HG03175 (cell line): Measurements from ENCODE around the gene ESRRA.

Source experiments
- ATAC-seq: cut with Tn5 transposase; IDR thresholded peaks from one replicate; pipeline ENCODE4 v1.9.1; 2021; ENCODE audit warnings: mild to moderate bottlenecking, moderate library complexity; ENCODE audit not compliant: unreplicated experiment

ESRRA gene

GRCh38 chr11:64327375-64327774 lies 22.1 kb downstream of the ESRRA start:
- ATAC-seq: no peak

- ATAC-seq: no peak
Measured at GRCh38 chr11:64327993-64328392, 22.7 kb downstream of the ESRRA start.

GRCh38 chr11:64330888-64331287 lies 25.6 kb downstream of the ESRRA start:
- no peak for ATAC-seq

GRCh38 chr11:64331569-64332371 lies 26.4 kb downstream of the ESRRA start:
- ATAC-seq: peak; percentile 59

DNA sequence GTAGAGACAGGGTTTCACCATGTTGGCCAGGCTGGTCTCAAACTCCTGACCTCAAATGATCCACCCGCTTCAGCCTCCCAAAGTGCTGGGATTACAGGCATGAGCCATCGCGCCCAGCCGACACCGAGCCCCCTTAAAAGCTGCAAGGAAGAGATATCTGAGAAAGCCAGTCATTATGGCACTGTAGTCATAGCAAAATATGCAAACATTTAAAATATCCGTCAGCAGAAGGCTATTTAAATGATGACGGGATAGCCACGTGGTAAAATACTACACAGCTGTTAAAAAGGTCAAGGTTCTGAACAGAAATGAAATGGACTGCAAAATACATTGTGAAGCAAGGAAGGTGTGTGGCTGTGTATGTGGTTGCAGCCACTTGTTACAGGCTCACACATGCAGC lies 28.2 kb downstream of the ESRRA start:
- no peak for ATAC-seq

DNA sequence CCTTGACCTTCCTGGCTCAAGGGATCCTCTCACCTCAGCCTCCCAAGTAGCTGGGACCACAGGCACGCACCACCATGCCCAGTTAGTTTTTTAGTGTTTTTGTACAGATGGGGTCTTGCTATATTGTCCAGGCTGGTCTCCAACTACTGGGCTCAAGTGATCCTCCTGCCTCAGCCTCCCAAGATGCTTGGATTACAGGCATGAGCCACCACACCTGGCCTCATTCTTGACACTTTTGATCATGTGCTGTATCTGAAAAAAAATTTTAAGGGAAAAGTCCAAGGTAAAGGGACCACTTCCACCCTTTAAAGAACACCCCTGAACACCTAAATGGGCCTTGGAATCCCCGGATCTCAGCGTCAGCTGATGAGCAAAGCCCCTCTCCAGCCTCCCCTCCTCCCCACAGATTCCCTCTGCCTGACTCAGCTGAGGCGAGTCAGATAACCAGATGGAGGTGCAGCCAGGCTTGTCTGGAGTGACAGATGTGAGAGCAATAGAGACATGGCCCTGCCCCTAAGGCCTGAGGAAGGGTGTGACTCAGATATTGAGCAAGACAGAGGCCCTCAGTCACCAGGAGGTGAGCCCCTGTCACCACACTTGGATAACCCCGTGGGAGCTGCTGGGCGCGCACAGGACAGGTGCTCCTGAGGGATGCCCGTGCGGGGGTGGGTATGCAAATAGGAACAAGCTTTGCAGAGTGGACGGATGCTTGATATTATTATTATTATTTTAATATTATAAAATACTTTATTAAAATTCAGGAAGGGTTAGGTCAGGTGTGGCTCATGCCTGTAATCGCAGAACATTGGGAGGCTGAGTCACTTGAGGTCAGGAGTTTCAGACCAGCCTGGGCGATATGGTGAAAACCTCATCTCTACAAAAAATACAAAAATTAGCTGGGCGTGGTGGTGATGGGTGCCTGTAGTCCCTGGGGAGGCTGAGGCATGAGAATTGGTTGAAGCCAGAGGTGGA lies 29.7 kb downstream of the ESRRA start:
- peak; percentile 71 for ATAC-seq

DNA sequence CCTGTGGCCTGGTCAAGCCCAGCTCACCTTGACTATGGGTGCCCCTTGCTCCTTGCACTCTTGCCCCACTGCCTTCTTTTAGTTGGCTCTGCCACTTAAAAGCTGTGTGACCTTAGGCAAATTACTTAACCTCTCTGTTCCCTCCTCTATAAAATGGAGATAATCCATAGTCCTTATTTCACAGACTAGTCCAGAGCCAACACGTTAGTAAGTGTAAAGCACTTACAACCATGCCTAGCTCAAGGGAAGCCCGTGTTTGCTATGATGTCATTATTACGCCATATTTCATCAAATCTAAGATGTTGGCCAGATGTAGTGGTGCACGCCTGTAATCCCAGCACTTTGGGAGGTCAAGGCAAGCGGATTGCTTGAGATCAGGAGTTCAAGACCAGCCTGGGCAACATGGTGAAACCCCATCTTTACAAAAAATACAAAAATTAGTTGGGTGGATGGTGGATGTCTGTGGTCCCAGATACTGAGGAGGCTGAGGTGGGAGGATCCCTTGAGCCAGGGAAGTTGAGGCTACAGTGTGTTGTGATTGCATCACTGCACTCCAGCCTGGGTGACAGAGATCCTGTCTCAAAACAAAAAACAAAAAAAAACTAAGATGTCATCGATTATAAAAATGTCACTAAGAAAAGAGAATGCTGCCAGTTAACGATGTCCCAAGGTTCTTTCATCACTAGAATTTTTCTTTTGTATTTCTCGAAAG lies 32.4 kb downstream of the ESRRA start:
- ATAC-seq: no peak

GRCh38 chr11:64338716-64339115 lies 33.4 kb downstream of the ESRRA start:
- no peak for ATAC-seq

GRCh38 chr11:64339286-64339685 lies 34.0 kb downstream of the ESRRA start:
- ATAC-seq: no peak

DNA sequence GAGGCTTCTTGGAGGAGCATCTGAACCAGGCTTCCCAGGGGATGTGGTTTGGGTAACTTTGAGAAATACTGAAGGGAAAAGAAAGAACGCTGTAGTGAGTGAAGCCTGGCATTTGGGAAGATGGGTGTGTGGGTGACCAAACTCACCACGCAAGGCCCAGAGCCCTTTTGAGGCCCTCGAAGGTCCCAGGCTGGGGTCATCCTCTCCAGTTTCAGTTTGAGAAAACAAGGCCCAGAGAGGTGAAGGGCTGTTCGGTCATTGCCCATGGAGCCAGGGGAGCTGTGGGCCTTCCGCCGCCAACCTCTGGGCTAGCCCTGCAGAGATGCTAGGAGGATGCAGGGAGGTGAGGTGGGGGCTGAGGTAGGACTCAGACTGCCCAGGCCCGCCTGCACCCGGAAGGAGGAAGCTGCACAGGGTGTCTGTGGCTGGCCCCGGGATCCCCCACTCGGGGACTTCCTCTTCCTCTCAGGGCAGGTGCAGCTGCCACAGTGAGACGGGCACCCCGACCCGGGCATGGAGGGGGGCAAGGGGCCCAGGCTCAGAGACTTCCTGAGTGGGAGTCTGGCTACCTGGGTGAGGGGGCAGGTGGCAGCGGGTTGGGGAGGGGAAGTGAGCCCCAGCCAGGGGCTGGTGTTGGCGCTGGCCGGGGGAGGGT lies 34.6 kb downstream of the ESRRA start, which contains the start of gene CCDC88B:
TSS of gene CCDC88B (plus strand) at position 451 of the 655 bp plus-strand sequence. CDS start at position 514, 63 bp downstream.
- ATAC-seq: peak; percentile 56

GRCh38 chr11:64340671-64341335 lies 35.5 kb downstream of the ESRRA start:
- ATAC-seq: peak; percentile 45

DNA sequence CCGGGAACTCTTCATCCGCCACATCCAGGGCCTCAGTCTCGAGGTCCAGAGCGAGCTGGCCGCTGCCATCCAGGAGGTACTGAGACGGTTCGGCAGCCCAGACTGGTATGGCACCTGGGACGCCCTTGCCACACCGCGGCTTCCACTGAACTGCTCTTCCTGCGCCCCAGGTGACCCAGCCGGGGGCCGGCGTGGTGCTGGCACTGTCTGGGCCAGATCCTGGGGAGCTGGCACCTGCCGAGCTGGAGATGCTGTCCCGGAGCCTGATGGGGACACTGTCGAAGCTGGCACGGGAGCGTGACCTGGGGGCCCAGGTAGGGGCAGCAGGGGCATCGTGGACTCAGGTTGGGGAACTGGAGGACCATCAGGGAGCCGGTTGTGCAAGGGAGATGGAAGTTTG lies 36.1 kb downstream of the ESRRA start:
- ATAC-seq: no peak

GRCh38 chr11:64341851-64342791 lies 36.8 kb downstream of the ESRRA start:
- ATAC-seq: peak; percentile 42

- no peak for ATAC-seq
Measured at GRCh38 chr11:64342869-64343745, 37.8 kb downstream of the ESRRA start.

GRCh38 chr11:64343767-64344559 lies 38.6 kb downstream of the ESRRA start:
- ATAC-seq: no peak

GRCh38 chr11:64344787-64345186 lies 39.5 kb downstream of the ESRRA start:
- no peak for ATAC-seq
